Mammary epithelial cell (primary cell): Measurements from ENCODE around the gene FAM171A2.

Experiments used
- EZH2 ChIP-seq: IDR thresholded peaks from 2 replicates; pipeline ENCODE4 v1.6.1; 2012; ENCODE audit warnings: low read length, inconsistent platforms, borderline replicate concordance
- TF ChIP-seq, protein P1 (sequence below), 2 donors: IDR thresholded peaks in 1 of 2; conservative IDR thresholded peaks in 1 of 2; 2 replicates each; pipeline ENCODE4 v1.5.1; 2011 to 2012; ENCODE audit warnings: inconsistent platforms in 2 of 2, low read length in 2 of 2, mild to moderate bottlenecking in 2 of 2, control low read depth in 1 of 2, low read depth in 1 of 2; ENCODE audit not compliant: insufficient read depth in 1 of 2; ENCODE audit errors: extremely low read depth in 1 of 2

- no peak for TF ChIP-seq EZH2
- TF ChIP-seq, protein P1, sequence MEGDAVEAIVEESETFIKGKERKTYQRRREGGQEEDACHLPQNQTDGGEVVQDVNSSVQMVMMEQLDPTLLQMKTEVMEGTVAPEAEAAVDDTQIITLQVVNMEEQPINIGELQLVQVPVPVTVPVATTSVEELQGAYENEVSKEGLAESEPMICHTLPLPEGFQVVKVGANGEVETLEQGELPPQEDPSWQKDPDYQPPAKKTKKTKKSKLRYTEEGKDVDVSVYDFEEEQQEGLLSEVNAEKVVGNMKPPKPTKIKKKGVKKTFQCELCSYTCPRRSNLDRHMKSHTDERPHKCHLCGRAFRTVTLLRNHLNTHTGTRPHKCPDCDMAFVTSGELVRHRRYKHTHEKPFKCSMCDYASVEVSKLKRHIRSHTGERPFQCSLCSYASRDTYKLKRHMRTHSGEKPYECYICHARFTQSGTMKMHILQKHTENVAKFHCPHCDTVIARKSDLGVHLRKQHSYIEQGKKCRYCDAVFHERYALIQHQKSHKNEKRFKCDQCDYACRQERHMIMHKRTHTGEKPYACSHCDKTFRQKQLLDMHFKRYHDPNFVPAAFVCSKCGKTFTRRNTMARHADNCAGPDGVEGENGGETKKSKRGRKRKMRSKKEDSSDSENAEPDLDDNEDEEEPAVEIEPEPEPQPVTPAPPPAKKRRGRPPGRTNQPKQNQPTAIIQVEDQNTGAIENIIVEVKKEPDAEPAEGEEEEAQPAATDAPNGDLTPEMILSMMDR (conservative IDR thresholded peaks at IDR 0.05 in 1 of 2, IDR thresholded peaks at IDR 0.05 in 1 of 2; ENCODE audit: extremely low read depth in 1 of 2, insufficient read depth in 1 of 2, low read depth in 1 of 2, low read length in 2 of 2), result no peak
These were observed 49.6 kb downstream of the FAM171A2 start for GRCh38 chr17:44314031-44314430.
